ENCODE results near the gene VWA2.
"Not testable (repeated sequence)": the region's sequence is repeated elsewhere in the genome, so short reads cannot be mapped to it uniquely, and the experiment has no call there.

- not testable (repeated sequence) for TF ChIP-seq CTCF (IDR thresholded peaks at IDR 0.05; ENCODE audit: poor library complexity, severe bottlenecking); SMC3 (conservative IDR thresholded peaks at IDR 0.05; ENCODE audit: poor library complexity); RAD21 (conservative IDR thresholded peaks at IDR 0.05); TAF1 (IDR thresholded peaks at IDR 0.05; ENCODE audit: low read depth); EP300 (conservative IDR thresholded peaks at IDR 0.05; ENCODE audit: poor library complexity, severe bottlenecking); EZH2 (IDR thresholded peaks at IDR 0.05; ENCODE audit: borderline replicate concordance, insufficient read depth, low read length, poor library complexity, severe bottlenecking); POLR2AphosphoS5 (IDR thresholded peaks at IDR 0.05)
Measured at GRCh38 chr10:114333441-114333840, 94.4 kb downstream of the VWA2 start.

All from neural cell (in vitro differentiated cells).